ENCODE measurements around the gene TLR5.

DNA sequence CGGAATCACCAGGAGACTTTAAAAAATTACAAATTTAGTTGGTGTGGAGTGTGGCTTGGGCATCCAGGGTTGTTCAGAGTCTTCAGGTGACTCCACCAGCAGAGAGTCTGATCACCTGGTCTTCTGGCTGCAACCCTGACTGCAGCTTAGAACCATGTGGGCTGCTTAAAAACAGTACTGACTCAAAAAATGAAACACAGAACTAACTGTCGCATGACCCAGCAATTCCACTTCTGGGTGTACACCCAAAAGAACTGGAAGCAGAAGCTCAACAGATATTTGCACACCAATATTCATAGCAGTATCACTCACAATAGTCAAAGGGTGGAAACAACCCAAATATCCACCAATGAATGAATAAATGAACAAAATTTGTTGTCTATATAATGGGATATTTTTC lies 17.3 kb downstream of the TLR5 start:
- no peak for TF ChIP-seq POLR2AphosphoS5 (IDR thresholded peaks at IDR 0.05)
- no peak for TF ChIP-seq CTCF (IDR thresholded peaks at IDR 0.05)
- no peak for TF ChIP-seq EP300 (IDR thresholded peaks at IDR 0.05)
